Ammon's horn (tissue), 1 donor: Measurements from ENCODE around the gene TMPRSS13.
"Not testable (repeated sequence)": the region's sequence is repeated elsewhere in the genome, so short reads cannot be mapped to it uniquely, and the experiment has no call there.

Source experiments
- DNase-seq: peaks from one replicate; pipeline ENCODE4 v3.0.0-alpha.2; 2016; ENCODE audit warnings: low spot score

TMPRSS13 gene

DNA sequence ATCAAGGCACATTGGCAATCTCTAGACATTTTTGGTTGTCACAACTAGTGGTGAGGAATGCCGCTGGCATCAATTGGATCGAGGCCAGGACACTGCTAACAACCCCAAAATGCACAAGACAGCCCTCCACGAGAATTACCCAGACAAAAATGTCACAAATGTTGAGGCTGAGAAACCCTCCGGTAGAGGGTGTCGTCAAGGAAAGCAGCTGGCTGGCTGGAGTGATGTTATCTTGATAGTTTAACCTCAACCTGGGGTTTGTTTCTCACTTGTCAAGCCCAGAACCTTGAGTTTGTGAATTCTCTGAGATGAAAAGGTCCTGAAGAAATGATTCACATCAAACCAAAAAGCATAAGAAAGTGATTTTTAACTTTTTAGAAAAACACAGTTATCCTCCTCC is 21.1 kb upstream of the TMPRSS13 start:
- DNase-seq: no peak

DNA sequence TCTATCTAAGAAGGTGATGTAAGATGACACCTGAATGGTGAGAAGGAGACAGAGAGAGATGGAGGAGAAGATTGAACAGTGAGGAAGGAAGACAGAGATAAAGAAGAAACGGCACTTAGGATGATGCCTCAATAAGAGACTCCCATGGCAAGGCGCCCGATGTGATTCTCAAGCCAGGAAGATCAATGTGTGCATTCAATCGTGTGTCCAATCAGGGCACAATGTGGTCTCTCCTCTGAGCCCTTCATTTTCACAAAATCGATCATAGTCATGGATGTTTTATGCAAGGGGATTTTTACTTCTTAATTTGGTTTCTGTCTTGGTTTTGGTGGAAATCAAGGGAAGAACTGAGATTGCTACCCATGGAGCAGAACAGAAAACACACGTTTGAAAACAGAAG is 19.9 kb upstream of the TMPRSS13 start:
- DNase-seq: no peak

DNA sequence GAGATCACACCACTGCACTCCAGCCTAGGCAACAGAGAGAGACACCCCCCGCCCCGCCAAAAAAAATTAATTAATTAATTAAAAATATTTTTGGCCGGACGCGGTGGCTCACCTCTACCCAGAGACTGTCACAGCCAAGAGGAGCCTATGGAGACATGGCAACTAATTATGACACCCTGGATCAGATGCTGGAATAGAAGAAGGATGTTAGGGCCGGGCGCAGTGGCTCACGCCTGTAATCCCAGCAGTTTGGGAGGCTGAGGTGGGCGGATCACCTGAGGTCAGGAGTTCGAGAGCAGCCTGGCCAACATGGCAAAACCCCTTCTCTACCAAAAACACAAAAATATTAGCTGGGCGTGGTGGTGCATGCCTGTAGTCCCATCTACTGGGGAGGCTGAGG is 19.3 kb upstream of the TMPRSS13 start:
- DNase-seq: not testable (repeated sequence)

DNA sequence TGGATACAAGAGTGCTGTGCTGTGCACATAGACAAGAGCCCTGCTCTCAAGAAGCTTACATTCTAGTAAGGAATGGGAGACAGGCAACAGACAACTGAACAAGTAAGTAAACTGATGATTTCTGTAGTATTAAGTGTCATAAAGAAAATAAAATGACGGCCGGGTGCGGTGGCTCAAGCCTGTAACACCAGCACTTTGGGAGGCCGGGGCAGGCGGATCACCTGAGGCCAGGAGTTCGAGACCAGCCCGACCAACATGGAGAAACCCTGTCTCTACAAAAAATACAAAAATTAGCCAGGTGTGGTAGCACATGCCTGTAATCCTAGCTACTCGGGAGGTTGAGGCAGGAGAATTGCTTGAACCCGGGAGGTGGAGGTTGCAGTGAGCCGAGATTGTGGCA is 18.5 kb upstream of the TMPRSS13 start:
- DNase-seq: not testable (repeated sequence)

DNA sequence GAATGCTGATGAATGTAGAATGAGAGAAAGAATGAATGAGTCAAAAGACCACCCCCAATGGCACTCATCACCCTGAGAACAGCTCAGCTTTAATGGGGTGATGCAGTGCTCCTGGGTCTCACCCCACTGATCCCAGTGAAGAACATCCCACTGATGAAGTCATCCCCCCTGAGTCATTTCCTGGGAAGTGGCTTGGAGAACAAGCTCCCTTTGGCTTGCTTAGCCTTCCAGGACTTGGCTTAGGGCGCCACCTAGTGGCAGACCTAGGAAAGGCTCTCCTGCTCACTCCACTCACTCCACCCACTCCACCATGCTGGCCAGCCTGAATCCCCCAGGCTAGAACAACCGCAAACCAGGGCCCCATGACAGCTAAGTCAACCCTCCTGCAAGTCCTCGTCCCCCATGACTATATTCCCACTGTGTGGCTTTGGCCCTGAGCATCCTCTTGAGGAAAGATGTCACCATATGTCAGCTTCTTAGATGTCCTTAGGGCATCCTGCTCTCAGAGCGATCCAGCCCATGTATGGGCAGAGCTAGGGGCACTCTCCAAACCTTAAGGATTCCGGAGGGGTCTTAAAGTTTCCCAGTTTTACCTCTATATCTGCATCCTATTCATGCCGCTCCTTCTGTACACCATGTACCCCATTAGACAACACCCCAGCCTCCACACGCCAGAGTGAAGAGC is 17.8 kb upstream of the TMPRSS13 start:
- DNase-seq: peak; percentile 91

DNA sequence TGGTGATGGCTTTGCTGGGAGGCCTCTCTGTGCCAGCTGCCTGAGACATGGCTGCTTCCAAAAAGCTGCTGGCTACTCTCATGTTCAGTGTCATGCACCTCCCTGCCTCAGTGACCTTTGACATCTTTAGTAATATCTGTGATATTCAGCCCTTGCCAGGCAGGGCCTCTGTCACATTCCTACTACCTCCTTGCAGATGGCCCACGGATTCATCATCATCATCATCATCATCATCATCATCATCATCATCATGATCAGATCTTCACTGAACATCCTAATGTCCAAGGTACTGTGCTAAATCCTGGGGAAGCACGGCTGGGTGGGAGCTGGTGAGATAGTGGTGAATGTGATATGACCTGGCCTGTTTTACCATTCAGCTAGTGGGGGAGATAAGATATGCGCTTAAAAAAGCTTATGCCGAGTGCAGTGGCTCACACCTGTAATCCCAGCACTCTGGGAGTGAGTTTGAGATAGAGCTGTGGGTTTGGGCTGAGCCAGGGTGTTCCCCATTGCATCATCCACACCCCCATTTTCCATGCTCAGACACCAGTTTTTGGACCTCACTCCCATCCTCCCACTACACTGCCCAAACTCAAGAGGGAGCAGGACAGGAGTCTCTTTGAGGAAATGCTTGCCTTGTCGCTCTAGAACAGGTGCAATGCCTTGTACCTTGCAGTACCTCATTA is 17.1 kb upstream of the TMPRSS13 start:
- no peak for DNase-seq

DNA sequence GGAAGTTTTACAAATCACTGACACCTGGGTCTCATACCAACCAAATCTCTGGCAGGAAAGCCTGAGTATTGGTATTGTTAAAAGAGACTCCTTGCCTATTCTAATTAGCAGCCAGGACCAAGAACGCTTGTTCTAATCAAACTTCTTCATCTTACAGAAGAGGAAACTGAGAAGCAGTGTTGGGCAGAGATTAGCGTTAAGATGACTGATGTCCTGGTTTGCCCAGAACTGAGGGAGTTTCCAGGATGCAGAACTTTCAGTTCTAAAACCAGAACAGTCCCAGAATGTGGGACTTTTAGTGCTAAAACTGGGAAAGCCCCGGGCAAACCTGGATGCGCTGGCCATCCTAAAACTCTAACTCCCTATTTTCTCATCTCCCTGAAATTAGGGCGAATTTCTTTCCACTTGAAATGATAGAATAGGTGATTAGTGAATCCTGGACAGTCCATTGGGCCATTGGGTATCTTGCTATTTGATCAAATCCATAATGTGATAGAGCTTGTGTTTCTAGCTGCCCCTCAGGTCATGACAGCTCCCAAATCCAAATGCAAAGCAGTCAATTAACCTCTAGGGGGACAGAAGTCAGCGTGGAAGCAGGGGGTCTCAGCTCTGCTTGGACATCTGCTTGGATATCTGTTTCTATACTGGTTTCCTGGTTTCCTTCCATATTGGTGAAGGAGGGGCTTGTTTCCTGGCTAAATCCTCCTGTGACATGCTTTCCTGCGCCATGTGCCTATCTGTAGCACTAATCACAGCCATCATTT is 16.0 kb upstream of the TMPRSS13 start:
- DNase-seq: no peak

DNA sequence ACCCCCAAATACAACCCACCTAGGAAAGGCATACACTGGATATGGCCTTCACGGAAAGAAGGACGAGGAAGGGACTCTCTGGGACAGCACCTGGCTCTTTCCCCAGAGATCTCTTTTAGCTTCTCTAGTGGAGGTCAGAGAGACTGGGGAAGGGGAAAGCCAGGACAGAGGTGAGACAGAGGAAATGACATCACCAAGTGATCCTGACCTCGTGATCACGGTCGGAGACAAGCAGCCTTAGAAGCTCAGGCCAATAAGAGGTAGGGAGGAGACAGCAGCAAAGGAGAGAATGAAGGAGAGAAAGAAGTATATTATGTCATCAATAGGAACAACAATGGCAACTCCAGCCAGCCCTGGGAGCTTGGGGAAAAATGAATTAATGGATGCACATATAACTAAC is 15.4 kb upstream of the TMPRSS13 start:
- no peak for DNase-seq

DNA sequence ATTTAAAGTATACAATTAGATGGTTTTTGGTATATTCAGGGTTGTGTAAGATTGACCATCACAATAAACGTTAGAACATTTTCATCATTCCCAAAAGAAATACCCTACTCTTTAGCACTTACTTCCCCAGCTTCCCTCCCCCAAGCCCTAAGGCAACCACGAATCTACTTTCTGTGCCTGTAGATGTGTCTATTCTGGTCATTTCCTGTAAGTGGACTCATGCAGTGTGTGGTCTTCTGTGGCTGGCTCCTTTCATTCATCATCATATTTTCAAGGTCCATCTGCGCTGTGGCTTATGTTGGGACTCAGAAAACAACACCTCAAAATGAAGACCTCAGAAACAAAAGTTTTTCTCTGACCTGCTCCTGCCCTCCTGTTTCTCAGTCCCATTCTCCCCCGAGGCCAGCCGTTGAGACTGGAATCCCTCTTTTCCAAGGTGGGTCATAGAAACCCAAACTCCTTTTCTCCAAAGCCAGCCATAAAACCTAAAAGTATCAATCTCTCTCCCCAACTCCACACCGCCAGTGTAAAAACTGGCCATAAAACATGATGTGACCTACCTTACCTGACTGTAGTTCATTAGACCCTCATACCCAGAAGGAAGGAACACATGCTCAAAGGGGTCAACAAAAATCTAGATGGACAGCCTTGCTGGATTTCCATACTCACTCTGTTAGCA is 12.9 kb upstream of the TMPRSS13 start:
- DNase-seq: no peak

DNA sequence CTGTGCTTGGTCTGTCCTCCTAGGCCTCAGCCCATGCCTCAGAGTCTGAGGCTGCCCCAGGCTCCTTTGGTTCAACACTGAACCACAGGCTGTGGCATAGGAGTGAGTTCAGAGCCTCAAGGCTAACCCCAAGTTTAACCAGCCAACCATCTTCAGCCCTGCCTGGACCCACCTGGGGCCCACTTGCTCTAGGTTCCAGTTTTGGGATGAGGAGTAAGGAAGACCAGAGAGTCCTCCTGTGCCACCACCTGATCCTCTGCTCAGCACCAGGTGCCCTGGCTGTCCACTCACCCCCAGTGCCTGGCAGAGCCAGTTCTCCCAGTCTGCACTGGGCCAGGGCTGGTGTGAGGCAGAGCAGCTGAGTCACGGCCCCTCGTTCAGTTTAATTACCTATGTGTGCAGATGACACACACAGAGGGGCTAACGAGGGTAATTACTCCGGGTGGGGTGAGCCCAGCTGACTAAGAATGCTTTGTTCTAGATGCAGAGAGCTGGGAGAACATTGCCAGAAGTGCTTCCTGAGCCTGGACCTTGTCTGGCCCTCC is 12.0 kb upstream of the TMPRSS13 start:
- DNase-seq: no peak

DNA sequence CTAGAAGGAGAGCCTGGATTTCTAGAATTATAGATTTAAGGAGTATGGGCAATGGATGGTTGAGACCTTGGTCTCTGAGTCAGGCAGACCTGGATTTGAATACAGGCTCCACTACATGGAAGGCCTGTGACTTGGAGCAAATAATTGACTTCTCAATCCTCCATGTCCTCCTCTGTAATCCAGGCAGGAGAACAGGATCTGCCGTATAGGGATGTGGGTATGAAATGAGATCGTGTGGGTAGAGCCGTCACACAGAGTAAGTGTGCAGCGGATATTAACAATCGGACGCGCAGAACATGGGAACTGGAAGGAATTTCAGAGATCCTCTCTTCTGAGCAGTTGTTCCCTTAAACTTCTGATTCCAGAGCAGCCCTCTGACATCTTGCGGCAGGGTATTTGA is 11.5 kb upstream of the TMPRSS13 start:
- no peak for DNase-seq

DNA sequence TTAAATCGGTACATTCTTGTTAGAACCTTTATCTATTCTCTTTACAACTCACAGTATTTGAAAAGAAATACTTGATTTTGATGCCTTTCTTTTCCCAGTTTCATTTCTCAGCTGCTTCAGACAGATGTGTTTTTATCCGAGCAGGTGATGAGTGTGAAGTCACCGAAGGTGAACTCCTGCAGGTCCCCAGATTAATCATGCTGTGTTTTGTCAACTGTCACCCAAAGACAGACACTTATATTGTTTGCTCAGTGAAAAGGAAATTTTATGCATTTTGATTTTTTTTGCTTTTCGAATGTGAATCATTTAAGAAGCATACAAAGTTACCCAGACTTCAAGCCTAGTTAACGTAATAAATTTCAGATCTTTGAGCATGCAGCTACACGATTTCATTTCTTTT is 7.8 kb upstream of the TMPRSS13 start:
- no peak for DNase-seq

DNA sequence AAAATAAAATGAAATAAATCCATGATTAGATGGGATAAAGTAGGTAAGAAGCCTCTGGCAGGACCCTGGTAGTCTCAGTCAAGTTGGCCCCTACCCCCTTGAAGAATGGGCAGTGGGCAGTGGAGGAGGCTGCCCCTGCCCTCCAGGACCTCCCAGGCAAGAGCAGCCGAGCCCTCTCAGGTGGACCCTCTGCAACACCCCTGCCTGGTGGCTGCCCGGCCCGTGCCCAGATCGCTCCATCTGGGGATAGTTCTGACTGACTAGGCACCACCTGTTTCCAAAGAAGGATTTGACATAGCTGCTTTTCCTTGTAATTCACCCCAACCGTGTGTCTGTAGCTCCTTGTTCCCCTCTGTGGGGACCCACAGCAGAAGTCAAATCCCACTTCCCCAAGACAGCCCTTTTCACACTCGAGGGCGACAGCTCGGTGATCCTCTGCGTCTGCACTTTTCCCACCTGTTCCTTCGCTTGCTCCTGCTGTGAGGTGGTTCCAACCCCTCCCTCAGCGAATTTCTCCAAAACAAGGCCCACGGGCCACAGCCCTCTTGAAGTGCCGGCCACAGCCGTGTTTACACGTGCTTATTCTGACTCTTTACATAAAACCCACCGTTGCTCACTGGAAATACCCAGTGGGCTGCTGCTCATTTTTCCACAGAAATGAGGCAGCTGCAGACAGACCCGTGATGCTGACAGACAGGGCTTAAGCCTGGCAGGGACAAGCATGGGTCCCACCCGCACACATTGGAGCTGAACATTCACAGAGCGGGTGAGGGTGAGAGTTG is 5.5 kb upstream of the TMPRSS13 start:
- DNase-seq: no peak

DNA sequence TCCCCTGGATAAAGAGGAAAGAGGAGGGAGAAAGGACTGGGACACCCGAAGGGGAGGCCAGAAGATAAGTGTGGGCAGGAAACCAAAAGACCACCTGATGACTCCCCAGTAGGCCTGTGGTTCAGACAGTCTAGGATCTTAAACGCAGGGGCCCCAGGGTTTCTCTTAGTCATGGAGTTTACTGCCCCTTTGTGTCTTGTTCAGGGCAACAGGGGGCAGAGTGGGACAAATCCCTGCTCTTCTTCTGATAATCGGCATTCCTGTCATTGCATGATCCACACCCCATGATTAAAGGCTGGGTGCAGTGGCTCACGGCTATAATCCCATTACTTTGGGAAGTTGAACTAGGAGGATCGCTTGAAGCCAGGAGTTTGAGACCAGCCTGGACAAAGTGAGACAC is 4.7 kb upstream of the TMPRSS13 start:
- DNase-seq: no peak

DNA sequence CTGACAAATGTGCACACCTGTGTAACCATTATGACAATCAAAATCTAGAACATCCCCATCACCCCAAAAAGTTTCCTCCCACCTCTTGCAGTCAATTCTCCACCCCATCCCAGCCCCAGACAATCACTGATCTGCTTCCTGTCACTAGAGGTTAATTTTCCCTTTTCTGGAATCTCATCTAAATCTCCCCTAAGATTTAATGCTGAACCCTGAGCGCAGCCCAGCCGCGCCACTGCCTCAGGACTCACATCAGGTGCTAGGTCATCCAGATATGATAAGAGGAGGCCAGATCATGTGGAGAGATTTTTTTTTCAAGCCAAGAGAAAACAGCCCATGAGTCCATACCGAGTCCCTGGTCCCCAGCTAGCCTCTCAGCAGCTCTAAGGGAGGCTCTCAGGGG is 4.3 kb upstream of the TMPRSS13 start:
- DNase-seq: no peak

DNA sequence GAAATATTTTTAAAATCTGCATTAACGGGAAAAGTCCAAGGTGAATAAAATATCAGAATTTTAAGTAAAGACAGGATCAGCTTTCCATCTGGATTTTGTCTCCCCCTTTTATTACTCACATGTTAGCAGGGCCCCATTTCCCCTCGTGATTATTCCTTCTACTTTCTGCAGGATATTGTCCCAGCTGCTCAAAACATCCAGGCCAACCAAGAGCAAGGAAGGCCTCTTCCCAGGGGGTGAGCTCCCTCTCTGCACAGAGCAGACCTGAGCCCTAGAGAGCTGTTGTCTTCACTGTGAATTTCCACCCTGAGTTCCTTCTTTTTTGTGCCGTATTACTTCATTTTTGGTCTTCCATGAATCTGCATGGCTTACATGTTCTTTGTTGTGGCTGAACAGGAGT is 3.7 kb upstream of the TMPRSS13 start:
- no peak for DNase-seq

DNA sequence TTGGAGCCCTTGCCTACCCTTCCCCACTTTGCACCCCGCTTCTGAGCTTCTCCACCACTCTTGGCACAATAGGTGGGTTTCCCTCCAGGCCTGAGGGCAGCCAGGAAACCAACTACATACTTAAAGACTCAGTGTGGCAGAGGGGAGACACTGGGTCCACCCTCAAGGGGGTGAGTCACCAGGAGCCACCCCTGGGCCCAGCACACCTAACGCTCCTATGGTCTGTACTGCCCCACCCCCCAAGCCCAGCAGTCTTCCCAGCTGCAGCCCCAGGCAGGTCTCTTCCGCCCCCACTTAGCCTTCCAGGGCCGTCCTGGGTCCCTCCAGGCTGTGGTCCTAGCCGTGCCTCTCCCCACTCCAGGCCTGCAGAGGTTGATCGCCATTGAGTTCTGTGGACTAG is 3.2 kb upstream of the TMPRSS13 start:
- DNase-seq: no peak

DNA sequence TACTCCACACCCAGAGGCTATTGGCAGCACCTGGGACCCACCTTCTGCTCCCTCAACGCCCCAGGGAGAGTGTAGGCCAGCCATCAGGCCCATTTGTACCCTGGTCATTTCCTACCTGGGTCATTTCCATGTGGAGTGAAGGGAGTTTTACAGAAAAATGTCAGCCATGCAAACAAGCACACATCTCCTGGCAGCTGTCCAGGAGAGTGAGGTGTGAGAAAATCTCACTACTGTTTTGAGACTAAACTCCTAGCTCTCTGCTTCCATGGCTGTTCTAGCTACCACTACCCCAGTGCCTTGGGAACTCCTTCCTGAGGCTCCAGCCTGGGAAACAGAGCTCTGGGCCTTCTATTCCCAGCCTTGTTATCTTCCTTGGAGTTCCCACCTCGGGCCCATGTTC is 2.8 kb upstream of the TMPRSS13 start:
- DNase-seq: no peak

DNA sequence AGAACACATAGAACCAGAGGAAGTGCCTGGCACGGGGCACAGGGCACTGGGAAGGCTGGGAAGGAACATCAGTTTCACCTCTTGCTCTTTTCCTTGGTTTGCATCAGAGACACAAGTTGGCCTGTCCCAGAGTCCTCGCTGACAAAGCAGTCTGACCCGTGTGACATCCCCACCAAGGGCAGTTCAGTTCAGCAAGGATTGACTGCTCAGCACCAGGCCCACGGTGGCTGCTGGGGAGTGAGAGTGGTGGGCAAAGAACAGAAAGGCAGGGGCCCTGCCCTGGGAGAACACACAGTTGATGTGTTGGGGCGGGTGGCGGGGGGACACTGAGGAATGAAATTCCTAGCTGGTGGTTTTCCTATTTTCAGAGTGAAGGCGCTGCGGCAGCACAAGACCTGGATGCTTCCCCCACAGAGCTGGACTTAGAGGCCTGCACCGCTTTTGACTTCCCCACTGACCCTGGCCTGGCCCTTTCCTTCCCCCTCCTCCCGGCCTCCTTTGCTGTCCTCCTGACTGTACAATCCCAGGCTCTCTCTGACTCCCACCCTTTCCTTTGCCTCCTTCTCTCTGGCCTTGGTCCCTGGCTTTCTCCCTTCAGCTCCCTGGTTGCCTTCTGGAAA is 2.2 kb upstream of the TMPRSS13 start:
- no peak for DNase-seq

DNA sequence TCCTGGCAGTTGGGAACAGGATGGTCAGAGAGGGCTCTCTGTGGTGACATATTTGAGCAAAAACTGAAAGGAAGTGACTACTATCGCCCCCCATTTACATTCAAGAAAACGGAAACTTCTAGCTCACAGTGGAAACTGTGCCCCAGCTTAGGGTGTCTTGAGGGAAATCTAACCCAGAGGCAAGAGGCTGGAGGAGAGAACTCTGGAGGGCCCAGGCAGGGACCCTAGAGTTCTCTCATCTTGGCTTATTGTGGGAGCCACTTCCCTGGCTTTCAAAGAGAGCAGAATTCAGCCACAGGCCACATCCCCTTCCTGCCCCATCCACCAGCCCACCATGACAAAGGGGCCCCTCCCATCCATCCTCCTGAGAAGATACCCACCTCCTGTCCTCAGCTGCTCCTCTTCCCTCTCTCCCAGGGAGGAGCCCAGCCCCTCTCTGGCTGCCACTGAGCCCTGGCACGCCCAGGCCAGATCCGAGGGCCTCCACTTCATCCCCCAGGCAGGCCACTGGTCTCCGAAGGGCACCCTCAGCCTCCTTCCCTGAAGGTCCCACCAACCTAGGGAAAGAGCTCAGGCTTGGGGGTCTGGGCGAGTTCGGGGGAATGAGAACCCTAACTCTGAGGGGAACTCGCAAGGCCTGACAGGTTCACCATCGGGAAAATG is 1.6 kb upstream of the TMPRSS13 start:
- no peak for DNase-seq
